Measurements from ENCODE around the gene HSD17B14. TPM values are rescaled to one million over a fixed set of nuclear protein-coding genes. Genes with fewer than 3 reads are reported as not detected.

Gene HSD17B14
- total RNA-seq, 2 experiments from 2014 or later: 0.93 to 1.3 TPM

DNA sequence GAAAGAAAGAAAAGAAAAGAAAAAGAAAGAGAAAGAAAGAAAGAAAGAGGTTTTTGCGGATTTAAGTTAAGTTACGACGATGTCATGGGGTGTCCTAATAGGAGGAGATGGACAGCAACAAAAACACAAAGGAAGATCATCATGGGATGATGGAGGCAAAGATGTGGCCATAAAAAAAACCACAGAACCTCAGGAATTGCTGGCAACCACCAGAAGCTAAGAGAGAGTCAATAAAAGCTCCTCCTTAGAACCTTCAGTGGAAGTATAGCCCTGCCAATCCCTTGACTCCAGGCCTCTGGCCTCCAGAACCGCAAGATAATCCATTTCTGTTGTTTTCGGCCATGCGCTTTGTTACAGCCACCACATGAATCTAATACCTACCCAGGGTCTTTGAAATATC, 20.6 kb upstream of the HSD17B14 start:
- no peaks in the 10 kb centered on the region for H3K27me3 Mint-ChIP-seq
- intact Hi-C loops (cut with DNase I, micrococcal nuclease): loop anchor here in 1 of 2 experiments (5.0 kb wide), 2 partner anchors 45 to 110 kb away; partner anchors contain the start of genes FTL and NUCB1
- Histone ChIP-seq H3K27ac (ENCODE audit: low read depth in 1 of 2, low read length in 2 of 2) (no peak overlapping the region), H3K4me3 (ENCODE audit: low read length) (no peak overlapping the region), H3K36me3 (ENCODE audit: insufficient read depth, low read length) (no peaks in the 10 kb centered on the region), H3K27me3 (ENCODE audit: control insufficient read depth in 1 of 2, insufficient read depth in 2 of 2, low read length in 2 of 2) (no peaks in the 10 kb centered on the region), H3K9me3 (ENCODE audit: control insufficient read depth in 1 of 2, insufficient read depth in 1 of 2, low read length in 2 of 2) (no peaks in the 10 kb centered on the region), H3K4me1 (ENCODE audit: insufficient read depth, low read length) (peaks cover 20% of the 10 kb centered on the region)
- no peaks in the 10 kb centered on the region for H3K36me3 Mint-ChIP-seq (ENCODE audit: low read depth)
- no peak overlapping the region for H3K27ac Mint-ChIP-seq
- TF ChIP-seq, protein P1, sequence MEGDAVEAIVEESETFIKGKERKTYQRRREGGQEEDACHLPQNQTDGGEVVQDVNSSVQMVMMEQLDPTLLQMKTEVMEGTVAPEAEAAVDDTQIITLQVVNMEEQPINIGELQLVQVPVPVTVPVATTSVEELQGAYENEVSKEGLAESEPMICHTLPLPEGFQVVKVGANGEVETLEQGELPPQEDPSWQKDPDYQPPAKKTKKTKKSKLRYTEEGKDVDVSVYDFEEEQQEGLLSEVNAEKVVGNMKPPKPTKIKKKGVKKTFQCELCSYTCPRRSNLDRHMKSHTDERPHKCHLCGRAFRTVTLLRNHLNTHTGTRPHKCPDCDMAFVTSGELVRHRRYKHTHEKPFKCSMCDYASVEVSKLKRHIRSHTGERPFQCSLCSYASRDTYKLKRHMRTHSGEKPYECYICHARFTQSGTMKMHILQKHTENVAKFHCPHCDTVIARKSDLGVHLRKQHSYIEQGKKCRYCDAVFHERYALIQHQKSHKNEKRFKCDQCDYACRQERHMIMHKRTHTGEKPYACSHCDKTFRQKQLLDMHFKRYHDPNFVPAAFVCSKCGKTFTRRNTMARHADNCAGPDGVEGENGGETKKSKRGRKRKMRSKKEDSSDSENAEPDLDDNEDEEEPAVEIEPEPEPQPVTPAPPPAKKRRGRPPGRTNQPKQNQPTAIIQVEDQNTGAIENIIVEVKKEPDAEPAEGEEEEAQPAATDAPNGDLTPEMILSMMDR (IDR thresholded peaks at IDR 0.05): no peak
- ATAC-seq (ENCODE audit: poor library complexity) (no peak), DNase-seq (no peak)
- ChIA-PET CTCF (interaction anchor here (0.7 kb wide), 1 partner anchor 212 kb away, joined by 4 read pairs; no protein-coding TSS in a partner anchor), POLR2A (no interaction called here)
- no peaks in the 10 kb centered on the region for H3K9me3 Mint-ChIP-seq
- peaks cover 5% of the 10 kb centered on the region for H3K4me1 Mint-ChIP-seq (ENCODE audit: low read depth)
- no peak overlapping the region for H3K4me3 Mint-ChIP-seq

GRCh38 chr19:48854103-48854502, 17.8 kb upstream of the HSD17B14 start:
- H3K4me3 Mint-ChIP-seq: no peak overlapping the region
- Histone ChIP-seq H3K9me3 (ENCODE audit: control insufficient read depth in 1 of 2, insufficient read depth in 1 of 2, low read length in 2 of 2) (no peaks in the 10 kb centered on the region), H3K4me3 (ENCODE audit: low read length) (no peak overlapping the region), H3K36me3 (ENCODE audit: insufficient read depth, low read length) (no peaks in the 10 kb centered on the region), H3K4me1 (ENCODE audit: insufficient read depth, low read length) (peaks cover 8% of the 10 kb centered on the region), H3K27me3 (ENCODE audit: control insufficient read depth in 1 of 2, insufficient read depth in 2 of 2, low read length in 2 of 2) (no peaks in the 10 kb centered on the region), H3K27ac (ENCODE audit: low read depth in 1 of 2, low read length in 2 of 2) (no peak overlapping the region)
- H3K36me3 Mint-ChIP-seq (ENCODE audit: low read depth): no peaks in the 10 kb centered on the region
- no peaks in the 10 kb centered on the region for H3K9me3 Mint-ChIP-seq
- H3K27me3 Mint-ChIP-seq: no peaks in the 10 kb centered on the region
- intact Hi-C loops (cut with DNase I, micrococcal nuclease): no loop called here
- CTCF ChIA-PET: no interaction called here
- H3K4me1 Mint-ChIP-seq (ENCODE audit: low read depth): peaks cover 2% of the 10 kb centered on the region
- POLR2A ChIA-PET: interaction anchor here (1.1 kb wide), 1 partner anchor 111 kb away, joined by 3 read pairs; no protein-coding TSS in a partner anchor
- no peak overlapping the region for H3K27ac Mint-ChIP-seq
- DNase-seq (no peak), ATAC-seq (ENCODE audit: poor library complexity) (no peak)
- TF ChIP-seq, protein P1 (IDR thresholded peaks at IDR 0.05): no peak

DNA sequence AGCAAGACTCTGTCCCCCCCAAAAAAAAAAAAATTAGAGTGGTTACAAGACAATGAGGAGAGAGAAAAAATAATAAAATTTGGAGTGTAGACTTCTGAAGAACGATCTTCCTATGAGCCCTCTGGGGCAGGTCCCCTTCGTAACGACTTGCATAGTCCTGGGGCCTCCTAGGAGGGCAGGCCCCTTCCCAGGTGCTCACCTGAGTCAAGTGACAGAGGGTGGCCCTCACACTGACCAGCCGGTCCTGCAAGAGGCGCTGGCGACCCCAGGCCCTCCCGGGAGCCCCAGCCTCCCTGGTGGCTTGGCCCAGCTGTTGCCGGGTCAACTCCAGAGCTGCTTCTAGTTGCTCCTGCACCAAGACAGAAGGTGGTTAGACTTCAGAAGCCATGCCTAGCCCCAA, 17.2 kb upstream of the HSD17B14 start:
- Histone ChIP-seq H3K4me3 (ENCODE audit: low read length) (no peak overlapping the region), H3K9me3 (ENCODE audit: control insufficient read depth in 1 of 2, insufficient read depth in 1 of 2, low read length in 2 of 2) (no peaks in the 10 kb centered on the region), H3K36me3 (ENCODE audit: insufficient read depth, low read length) (no peaks in the 10 kb centered on the region), H3K27ac (ENCODE audit: low read depth in 1 of 2, low read length in 2 of 2) (no peak overlapping the region), H3K4me1 (ENCODE audit: insufficient read depth, low read length) (peaks cover 2% of the 10 kb centered on the region), H3K27me3 (ENCODE audit: control insufficient read depth in 1 of 2, insufficient read depth in 2 of 2, low read length in 2 of 2) (no peaks in the 10 kb centered on the region)
- Mint-ChIP-seq H3K27me3 (no peaks in the 10 kb centered on the region), H3K4me3 (no peak overlapping the region), H3K4me1 (ENCODE audit: low read depth) (no peaks in the 10 kb centered on the region), H3K9me3 (no peaks in the 10 kb centered on the region), H3K36me3 (ENCODE audit: low read depth) (no peaks in the 10 kb centered on the region), H3K27ac (no peak overlapping the region)
- no peak for ATAC-seq (ENCODE audit: poor library complexity)
- CTCF ChIA-PET: no interaction called here
- no peak for DNase-seq
- TF ChIP-seq, protein P1 (IDR thresholded peaks at IDR 0.05): no peak
- POLR2A ChIA-PET: interaction anchor here (1.1 kb wide), 1 partner anchor 112 kb away, joined by 3 read pairs; no protein-coding TSS in a partner anchor
- intact Hi-C loops (cut with DNase I, micrococcal nuclease): no loop called here

All from CD4-positive, alpha-beta T cell (primary cell).